Colonic mucosa (tissue), 4 donors: ENCODE data around the gene FAM222A. TPM values are rescaled to one million over a fixed set of nuclear protein-coding genes. Genes with fewer than 3 reads are reported as not detected.

ENCODE experiments used
- DNase-seq: peaks from one replicate; pipeline ENCODE4 v3.0.0-alpha.2; 2020
- H3K27ac ChIP-seq: fragments of 200-600 bp; one replicate; pipeline ENCODE4 v1.8.0; 2021
- H3K27me3 ChIP-seq: fragments of 200-600 bp; one replicate; pipeline ENCODE4 v1.8.0; 2021
- H3K36me3 ChIP-seq: fragments of 200-600 bp; one replicate; pipeline ENCODE4 v1.8.0; 2021
- H3K4me1 ChIP-seq: fragments of 200-600 bp; one replicate; pipeline ENCODE4 v1.8.0; 2021; ENCODE audit warnings: mild to moderate bottlenecking
- H3K4me3 ChIP-seq: fragments of 200-600 bp; one replicate; pipeline ENCODE4 v1.8.0; 2021
- H3K9ac ChIP-seq, 2 donors: one replicate each; pipeline ENCODE4 v1.7.0; 2013; ENCODE audit warnings: control low read depth in 2 of 2, low read depth in 2 of 2, low read length in 2 of 2
- H3K9me3 ChIP-seq: fragments of 200-600 bp; one replicate; pipeline ENCODE4 v1.8.0; 2021
- intact Hi-C: fragments of 100-400 bp; cut with DNase I; formaldehyde crosslinking; loops from one replicate; pipeline ENCODE4 v1.14.1; 2022
- total RNA-seq, 2 donors: library from RNA; stranded (reverse); fragmentation: NEBNext Ultra II Directional in 1 of 2; extraction: Animal tissue kit (Norgen Biotek cat#: 25700) in 1 of 2; gene quantifications; one replicate each; pipeline ENCODE4 v1.2.1, GENCODE V29; 2021
- TF ChIP-seq, protein P1 (sequence below): fragments of 200-600 bp; IDR thresholded peaks from one replicate; pipeline ENCODE4 v1.8.0; 2022; ENCODE audit warnings: antibody characterized with exemption, mild to moderate bottlenecking
- donor health status: healthy.
- donor health status: DM: no; HTN: no; CAD: no.
- donor health status: DM: no; HTN: no; CAD: no.

Gene FAM222A
- total RNA-seq, 2 donors from 2014 or later: 3.9 to 5.5 TPM

- Histone ChIP-seq H3K4me1 (no peaks in the 10 kb centered on the region), H3K36me3 (no peaks in the 10 kb centered on the region), H3K27me3 (no peaks in the 10 kb centered on the region), H3K4me3 (no peak overlapping the region), H3K27ac (no peak overlapping the region), H3K9me3 (no peaks in the 10 kb centered on the region), H3K9ac (no peak overlapping the region)
- intact Hi-C loops: no loop called here
- TF ChIP-seq, protein P1, sequence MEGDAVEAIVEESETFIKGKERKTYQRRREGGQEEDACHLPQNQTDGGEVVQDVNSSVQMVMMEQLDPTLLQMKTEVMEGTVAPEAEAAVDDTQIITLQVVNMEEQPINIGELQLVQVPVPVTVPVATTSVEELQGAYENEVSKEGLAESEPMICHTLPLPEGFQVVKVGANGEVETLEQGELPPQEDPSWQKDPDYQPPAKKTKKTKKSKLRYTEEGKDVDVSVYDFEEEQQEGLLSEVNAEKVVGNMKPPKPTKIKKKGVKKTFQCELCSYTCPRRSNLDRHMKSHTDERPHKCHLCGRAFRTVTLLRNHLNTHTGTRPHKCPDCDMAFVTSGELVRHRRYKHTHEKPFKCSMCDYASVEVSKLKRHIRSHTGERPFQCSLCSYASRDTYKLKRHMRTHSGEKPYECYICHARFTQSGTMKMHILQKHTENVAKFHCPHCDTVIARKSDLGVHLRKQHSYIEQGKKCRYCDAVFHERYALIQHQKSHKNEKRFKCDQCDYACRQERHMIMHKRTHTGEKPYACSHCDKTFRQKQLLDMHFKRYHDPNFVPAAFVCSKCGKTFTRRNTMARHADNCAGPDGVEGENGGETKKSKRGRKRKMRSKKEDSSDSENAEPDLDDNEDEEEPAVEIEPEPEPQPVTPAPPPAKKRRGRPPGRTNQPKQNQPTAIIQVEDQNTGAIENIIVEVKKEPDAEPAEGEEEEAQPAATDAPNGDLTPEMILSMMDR: no peak
- no peak for DNase-seq
Observed at GRCh38 chr12:109720152-109720856, 6.7 kb downstream of the FAM222A start.

DNA sequence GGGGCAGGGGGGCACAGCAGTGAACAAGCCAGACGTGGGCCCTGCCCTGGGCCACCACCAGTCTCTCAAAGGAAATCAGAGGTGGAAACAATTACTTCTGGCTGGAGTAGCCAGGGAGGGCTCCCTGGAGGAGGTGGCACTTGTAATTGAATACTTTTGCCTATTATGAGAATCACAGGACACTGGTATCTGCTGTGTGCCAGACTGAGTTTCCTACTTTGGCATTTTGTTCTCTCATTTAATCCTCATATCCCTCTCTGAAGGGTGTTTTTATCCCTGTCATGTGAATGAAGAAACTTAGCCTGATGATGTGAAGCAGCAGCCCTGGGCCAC lies 7.2 kb downstream of the FAM222A start:
- Histone ChIP-seq H3K4me3 (no peak overlapping the region), H3K27me3 (no peaks in the 10 kb centered on the region), H3K9ac (no peak overlapping the region), H3K9me3 (no peaks in the 10 kb centered on the region), H3K27ac (no peak overlapping the region), H3K36me3 (no peaks in the 10 kb centered on the region), H3K4me1 (no peaks in the 10 kb centered on the region)
- TF ChIP-seq, protein P1: no peak
- intact Hi-C loops: no loop called here
- no peak for DNase-seq

DNA sequence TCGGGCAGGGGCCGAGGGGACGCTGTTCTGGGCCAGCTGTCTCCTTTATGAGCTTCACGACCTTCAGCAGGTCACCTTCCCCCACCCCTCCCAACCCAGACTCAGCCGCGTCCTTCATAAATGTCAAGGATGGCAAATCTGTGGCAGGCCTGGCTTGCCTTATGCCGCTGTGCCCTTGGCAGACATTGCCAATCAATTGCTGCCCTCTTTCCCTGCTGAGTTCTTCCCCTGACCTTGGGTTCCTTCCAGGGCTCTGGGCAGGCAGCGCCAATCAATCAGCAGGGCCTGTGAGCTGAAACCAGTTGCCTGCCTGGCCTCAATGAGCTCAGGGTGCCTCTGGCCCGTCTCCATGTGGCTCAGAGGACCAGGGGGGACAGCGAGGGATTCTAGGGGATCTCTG lies 7.7 kb downstream of the FAM222A start:
- H3K27me3 ChIP-seq: no peaks in the 10 kb centered on the region
- H3K9me3 ChIP-seq: no peaks in the 10 kb centered on the region
- intact Hi-C loops: no loop called here
- H3K9ac ChIP-seq: no peak overlapping the region
- no peaks in the 10 kb centered on the region for H3K4me1 ChIP-seq
- no peak overlapping the region for H3K27ac ChIP-seq
- H3K36me3 ChIP-seq: no peaks in the 10 kb centered on the region
- DNase-seq: no peak
- TF ChIP-seq, protein P1: no peak
- H3K4me3 ChIP-seq: no peak overlapping the region

- Histone ChIP-seq H3K27me3 (no peaks in the 10 kb centered on the region), H3K9me3 (no peaks in the 10 kb centered on the region), H3K27ac (no peak overlapping the region), H3K4me1 (no peaks in the 10 kb centered on the region), H3K36me3 (no peaks in the 10 kb centered on the region), H3K9ac (no peak overlapping the region), H3K4me3 (no peak overlapping the region)
- TF ChIP-seq, protein P1: no peak
- intact Hi-C loops: no loop called here
- DNase-seq: no peak
Observed at GRCh38 chr12:109722022-109722720, 8.5 kb downstream of the FAM222A start.

- Histone ChIP-seq H3K27me3 (no peaks in the 10 kb centered on the region), H3K9me3 (no peaks in the 10 kb centered on the region), H3K27ac (no peak overlapping the region), H3K4me3 (no peak overlapping the region), H3K4me1 (no peaks in the 10 kb centered on the region), H3K36me3 (no peaks in the 10 kb centered on the region), H3K9ac (no peak overlapping the region)
- DNase-seq: no peak
- TF ChIP-seq, protein P1: no peak
- intact Hi-C loops: no loop called here
Observed at GRCh38 chr12:109722721-109723094, 9.1 kb downstream of the FAM222A start.
